HG02642 (cell line): ENCODE results near the gene TCF15.

ENCODE experiments used
- ATAC-seq: cut with Tn5 transposase; IDR thresholded peaks from one replicate; pipeline ENCODE4 v1.9.1; 2021; ENCODE audit warnings: mild to moderate bottlenecking; ENCODE audit not compliant: unreplicated experiment, poor library complexity

The TCF15 gene

GRCh38 chr20:561437-562231 is 48.5 kb downstream of the TCF15 start:
- peak; percentile 50 for ATAC-seq

GRCh38 chr20:560680-561079 is 49.4 kb downstream of the TCF15 start:
- no peak for ATAC-seq

- no peak for ATAC-seq
Observed at GRCh38 chr20:558117-558516, 52.0 kb downstream of the TCF15 start.

- no peak for ATAC-seq
Observed at GRCh38 chr20:556984-557383, 53.1 kb downstream of the TCF15 start.

- ATAC-seq: no peak
Observed at GRCh38 chr20:555976-556385, 54.1 kb downstream of the TCF15 start.
